HG02870 (cell line): Measurements from ENCODE around the gene NFU1.

Experiments
- ATAC-seq: cut with Tn5 transposase; IDR thresholded peaks from one replicate; pipeline ENCODE4 v1.9.1; 2021; ENCODE audit warnings: mild to moderate bottlenecking, moderate library complexity; ENCODE audit not compliant: unreplicated experiment

The NFU1 gene

GRCh38 chr2:69436938-69437750 lies at the start of gene NFU1:
NFU1 (minus strand) TSS chr2:69437435; CDS start chr2:69437422, 13 bp downstream.
- peak; percentile 93 for ATAC-seq

- ATAC-seq = no peak
Observed at GRCh38 chr2:69483696-69484095, 46.5 kb upstream of the NFU1 start.

DNA sequence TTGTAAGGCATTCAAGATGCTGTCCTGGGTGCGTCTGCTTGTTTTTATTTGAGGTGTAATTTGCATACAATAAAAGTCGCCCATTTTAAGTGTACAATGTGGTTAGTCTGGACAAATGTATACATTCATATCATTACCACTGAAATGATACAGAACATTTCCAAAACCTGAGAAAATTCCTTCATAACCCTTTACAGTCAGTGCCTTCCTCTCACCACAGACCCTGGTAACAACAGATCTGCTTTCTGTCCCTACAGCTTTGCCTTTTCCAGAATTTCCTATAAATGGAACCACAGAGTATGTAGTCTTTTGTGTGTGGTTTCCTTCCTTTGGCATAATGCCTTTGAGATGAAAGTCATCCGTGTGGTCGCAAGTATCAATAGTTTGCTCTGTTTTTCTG lies 45.8 kb upstream of the NFU1 start:
- no peak for ATAC-seq

DNA sequence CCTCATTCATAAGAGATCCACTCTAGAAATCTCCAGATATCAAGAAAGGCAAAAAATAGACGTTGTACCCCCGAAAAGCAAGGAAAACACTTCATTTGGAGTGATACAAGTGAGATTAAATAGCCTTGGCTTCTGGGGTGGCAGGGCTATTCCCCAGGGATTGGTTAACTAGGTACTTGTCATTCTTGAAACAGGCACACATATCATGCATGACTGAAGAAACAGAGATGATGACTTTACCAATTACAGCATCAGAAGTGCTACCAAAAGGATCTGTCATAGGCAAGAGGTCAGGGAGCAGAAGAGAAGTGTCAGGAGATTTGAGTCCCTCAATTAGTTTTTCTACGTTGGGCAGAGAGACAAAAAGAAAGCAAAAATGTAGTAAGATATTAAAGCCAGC lies 45.2 kb upstream of the NFU1 start:
- no peak for ATAC-seq

GRCh38 chr2:69481421-69481820 lies 44.2 kb upstream of the NFU1 start:
- no peak for ATAC-seq

GRCh38 chr2:69477627-69478026 lies 40.4 kb upstream of the NFU1 start:
- no peak for ATAC-seq

DNA sequence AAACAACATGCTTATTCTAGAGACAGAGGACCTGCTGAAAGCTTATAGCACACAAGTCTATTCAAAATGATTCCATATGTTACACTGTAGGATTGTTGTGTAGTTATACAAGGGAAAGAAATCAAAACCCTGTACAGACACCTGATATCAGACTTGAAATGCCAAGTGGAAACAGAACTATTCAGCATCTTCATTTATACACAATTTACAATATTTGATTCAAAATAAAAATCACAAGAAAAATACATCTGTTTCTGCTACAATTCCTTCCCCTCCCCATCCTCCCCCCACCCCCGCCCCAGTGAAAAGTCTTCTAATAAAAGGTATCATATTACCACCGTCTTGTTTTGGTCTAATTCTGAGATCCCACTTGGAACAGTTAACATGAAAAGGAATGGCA lies 37.5 kb upstream of the NFU1 start:
- no peak for ATAC-seq

DNA sequence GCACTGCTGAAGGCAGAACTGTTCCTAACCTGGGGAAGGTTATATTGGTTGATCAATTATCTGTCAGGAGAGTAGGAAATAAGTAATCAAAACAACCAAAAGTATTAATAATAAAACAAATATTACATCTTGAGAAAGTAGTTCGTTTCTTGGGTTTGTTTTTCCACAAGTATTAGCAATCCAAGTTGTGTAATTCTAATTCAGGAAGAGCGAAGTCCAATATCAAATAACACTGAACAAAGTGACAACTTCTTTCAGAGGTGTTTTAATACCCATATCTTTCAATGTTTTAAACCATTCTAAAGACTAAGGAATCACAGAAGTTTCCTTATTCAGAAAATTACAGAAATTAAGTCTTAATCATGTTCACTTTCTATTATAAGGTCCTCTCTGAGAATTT lies 34.6 kb upstream of the NFU1 start:
- ATAC-seq = no peak

DNA sequence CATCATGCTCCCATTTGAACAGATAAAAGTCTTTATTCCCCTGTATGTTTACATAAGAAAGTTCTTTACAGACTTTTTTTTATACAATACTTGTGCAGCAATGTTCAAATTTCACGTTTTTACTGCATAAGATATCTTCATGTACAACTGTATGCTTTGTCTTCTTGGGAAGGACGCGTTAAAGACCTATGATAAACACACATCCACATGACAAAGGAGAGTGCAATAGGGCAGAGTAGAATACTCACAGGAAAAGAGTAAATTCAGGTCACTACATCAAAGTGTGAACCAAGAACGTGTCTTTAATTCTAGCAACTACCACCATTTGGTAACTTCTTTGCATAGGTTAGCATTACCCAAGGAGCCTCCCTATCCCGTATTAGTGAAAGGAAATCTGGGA lies 33.7 kb upstream of the NFU1 start:
- ATAC-seq = no peak

DNA sequence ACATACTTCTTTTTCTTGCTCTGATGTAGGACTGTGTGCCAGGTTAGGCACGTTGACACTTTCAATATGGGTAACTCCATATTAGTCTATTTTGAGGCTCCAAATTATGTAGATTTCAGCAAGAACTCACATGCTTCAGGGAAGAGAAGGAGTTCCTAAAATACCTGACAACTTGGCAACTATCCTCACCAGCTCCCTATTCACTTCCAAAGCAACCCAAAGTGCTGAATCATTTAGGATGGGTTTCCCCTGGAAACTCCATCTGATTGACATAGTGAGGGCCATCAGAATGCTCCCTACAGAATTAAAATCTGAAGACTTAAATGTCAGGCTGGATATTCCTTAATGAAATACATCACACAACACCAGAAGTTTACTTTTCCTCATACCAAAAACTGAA lies 32.5 kb upstream of the NFU1 start:
- no peak for ATAC-seq

DNA sequence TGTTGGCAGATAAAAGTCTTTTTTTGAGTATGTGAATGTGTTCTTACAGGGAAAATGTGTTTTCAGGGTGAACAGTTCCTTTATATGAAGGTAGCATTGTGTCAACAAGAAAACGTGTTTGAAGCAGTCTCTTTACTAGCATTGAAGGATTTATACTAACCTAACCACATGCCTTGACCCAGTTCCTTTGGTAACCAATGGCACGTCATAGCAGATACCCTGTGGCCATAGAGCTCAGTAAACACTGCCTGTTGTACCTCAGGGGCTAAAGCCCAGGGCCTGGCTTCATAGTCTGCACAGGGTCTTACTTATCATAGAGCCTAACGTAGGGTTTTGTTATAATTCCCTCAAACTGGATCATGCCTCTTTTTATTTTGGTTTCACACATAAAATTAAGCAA lies 32.1 kb upstream of the NFU1 start:
- ATAC-seq = no peak

DNA sequence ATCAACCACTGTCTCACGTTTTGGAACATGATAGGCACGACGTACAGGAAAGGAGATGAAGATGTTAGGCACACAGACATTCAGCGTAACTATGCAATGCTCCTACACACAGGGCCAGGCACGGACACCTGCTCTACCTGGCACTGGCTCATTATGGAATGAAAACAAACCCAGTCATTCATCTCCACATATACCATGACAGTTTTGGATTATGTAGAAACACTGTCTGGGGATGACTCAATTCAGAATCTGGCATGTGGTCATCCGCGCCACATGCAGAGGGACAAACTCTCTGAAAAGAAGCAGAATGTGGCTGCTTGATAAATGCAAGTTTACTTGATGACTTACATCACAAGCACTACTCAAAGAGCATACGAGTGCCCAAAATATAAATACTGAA lies 29.5 kb upstream of the NFU1 start:
- ATAC-seq = no peak

GRCh38 chr2:69465513-69466456 lies 28.6 kb upstream of the NFU1 start:
- no peak for ATAC-seq

DNA sequence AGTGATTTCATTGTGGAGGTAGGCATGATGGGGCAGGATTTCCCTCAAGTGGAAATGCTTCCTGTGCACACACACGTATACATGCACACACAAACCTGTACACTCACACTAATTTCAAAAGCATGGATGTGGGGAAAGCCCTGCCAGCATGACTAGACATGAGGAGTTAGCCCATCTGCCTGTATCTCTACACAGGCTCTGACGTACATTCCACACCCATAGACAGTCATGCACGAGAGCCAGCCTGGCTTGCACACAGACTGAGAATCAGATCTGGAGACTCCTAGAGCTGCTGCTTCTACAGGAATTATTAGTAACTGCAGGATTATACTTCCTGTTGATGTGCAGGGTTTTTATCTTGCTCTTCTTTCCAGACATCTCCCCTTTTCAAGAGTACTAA lies 27.3 kb upstream of the NFU1 start:
- ATAC-seq = no peak

DNA sequence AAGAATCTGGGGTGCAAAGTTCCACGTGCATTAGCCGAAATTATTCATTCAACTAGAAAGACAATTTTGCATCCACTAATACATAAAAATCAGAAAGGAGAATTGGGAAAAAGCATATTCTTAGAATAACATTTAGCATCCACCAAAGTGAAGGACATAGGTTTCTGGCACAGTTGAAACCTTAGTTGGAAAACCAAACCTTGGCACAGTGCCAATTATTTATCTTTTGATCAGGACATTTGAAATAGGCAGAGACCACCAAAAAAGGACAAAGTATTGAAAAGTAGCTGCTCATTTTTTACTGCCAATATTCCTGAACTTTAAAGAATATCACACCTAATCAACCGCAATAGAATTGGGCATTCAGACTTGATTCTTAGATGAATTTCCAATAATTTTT lies 25.5 kb upstream of the NFU1 start:
- ATAC-seq = no peak

GRCh38 chr2:69461404-69461803 lies 24.2 kb upstream of the NFU1 start:
- no peak for ATAC-seq

GRCh38 chr2:69459936-69460335 lies 22.7 kb upstream of the NFU1 start:
- ATAC-seq = no peak

DNA sequence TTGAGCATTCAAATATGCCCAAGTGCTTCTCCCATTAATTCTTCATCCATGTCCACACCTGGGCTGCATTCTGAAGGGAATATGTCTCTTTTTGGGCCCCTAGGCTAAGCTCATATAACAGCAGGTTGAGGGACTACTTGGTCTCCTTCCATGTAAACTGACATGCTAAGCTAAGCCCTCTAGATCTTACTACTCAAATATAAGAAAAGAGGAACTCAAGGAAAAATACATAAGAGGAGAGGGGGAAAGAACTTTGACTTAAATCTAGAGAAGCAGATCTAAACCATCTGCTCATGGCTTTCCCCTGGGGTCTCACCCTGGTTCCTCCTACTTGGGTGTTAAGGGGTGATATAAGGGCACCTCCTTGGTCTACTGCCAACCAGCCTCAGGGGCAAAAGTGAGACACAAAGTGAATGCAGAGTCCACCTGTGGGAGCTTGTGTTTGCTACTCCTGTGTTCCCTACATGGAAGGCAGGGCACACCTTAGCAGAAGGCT lies 19.8 kb upstream of the NFU1 start:
- ATAC-seq = no peak

GRCh38 chr2:69456154-69456553 lies 18.9 kb upstream of the NFU1 start:
- ATAC-seq = no peak

DNA sequence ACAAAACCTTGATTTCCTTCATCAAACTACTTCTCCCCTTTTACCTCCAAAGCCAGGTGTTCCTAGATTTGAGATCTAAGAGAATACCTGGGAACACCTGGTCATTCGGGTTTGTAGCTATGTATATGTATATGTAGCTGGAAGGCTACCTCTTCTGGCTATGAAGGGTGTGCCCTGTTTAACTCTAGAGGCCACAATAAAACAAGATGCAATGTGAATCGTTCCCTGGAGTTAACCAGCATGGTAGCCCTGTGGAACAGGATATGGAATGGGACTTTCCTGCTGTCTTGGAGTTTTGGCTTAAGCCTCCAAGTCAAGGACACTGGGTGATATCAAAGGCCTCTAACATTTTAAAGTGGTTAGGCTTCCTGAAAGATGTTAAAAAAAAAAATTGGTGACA lies 17.7 kb upstream of the NFU1 start:
- no peak for ATAC-seq

DNA sequence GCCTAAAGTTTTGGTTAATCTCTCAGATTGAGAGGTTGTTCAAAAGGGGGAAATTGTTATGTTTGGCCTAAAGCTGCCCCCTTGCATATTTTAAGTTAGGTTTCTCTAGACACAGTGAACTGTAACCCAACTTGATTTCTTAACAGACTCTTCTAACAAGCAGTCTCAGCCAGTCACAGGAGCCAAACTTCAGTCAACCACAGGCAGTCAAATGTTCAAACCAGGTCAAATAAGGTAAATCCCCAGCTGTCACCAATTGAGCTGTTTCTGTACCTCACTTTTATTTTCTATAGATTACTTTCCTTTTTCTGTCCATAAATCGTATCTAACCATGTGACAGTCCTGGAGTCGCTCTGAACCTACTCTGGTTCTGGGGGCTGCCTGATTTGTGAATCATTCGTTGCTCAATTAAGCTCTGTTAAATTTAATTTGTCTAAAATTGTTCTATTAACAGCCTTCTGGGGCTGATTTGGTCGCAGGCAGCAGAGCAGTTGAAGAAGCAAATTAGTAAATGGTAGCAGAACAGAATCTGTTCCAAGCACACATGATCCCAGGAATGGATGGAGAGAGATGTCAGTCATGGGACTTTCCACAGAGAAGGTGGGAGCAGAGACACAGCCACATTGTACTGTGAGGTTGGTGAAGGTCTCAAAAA lies 16.4 kb upstream of the NFU1 start:
- ATAC-seq = peak; percentile 95
